ENCODE results near the gene OTOS.

- TF ChIP-seq CTCF (CRISPR knock-in tag; IDR thresholded peaks at IDR 0.05) (no peak), POLR2A (IDR thresholded peaks at IDR 0.05; ENCODE audit: insufficient read depth in 1 of 2, low read depth in 2 of 2, low read length in 2 of 2) (no peak), RFX5 (IDR thresholded peaks at IDR 0.05; ENCODE audit: low read depth, low read length) (no peak), IKZF5 (CRISPR knock-in tag; IDR thresholded peaks at IDR 0.05) (no peak), ZNF724P (CRISPR knock-in tag; IDR thresholded peaks at IDR 0.05; ENCODE audit: borderline replicate concordance) (no peak), ZNF577 (CRISPR knock-in tag; IDR thresholded peaks at IDR 0.05; ENCODE audit: borderline replicate concordance, low read depth) (no peak), ZBTB7A (CRISPR knock-in tag; IDR thresholded peaks at IDR 0.05) (no peak), ETV6 (CRISPR knock-in tag; conservative IDR thresholded peaks at IDR 0.05) (no peak), ZNF383 (CRISPR knock-in tag; IDR thresholded peaks at IDR 0.05; ENCODE audit: borderline replicate concordance) (no peak), NR1H2 (CRISPR knock-in tag; IDR thresholded peaks at IDR 0.05; ENCODE audit: borderline replicate concordance, low read depth) (no peak), MED1 (CRISPR knock-in tag; IDR thresholded peaks at IDR 0.05) (no peak), ZFYVE20 (CRISPR knock-in tag; IDR thresholded peaks at IDR 0.05; ENCODE audit: borderline replicate concordance, low read depth) (no peak), ZFP90 (CRISPR knock-in tag; IDR thresholded peaks at IDR 0.05; ENCODE audit: borderline replicate concordance) (no peak)
Measured at GRCh38 chr2:240168041-240168440, 27.6 kb upstream of the OTOS start.
